Measurements from ENCODE around the gene MSI2. TPM values are rescaled to one million over a fixed set of nuclear protein-coding genes. Genes with fewer than 3 reads are reported as not detected.
"Not testable (repeated sequence)": the region's sequence is repeated elsewhere in the genome, so short reads cannot be mapped to it uniquely, and the experiment has no call there.

The MSI2 gene
- total RNA-seq, 1 experiment from 2014 or later = 61.2 TPM

- no peak for DNase-seq (ENCODE audit: low spot score)
Observed at GRCh38 chr17:57609125-57609877, 353.0 kb downstream of the MSI2 start.

- no peak for DNase-seq (ENCODE audit: low spot score)
Observed at GRCh38 chr17:57609878-57610270, 353.6 kb downstream of the MSI2 start.

- DNase-seq (ENCODE audit: low spot score) = peak; percentile 9
Observed at GRCh38 chr17:57612202-57613071, 356.1 kb downstream of the MSI2 start.

- DNase-seq (ENCODE audit: low spot score) = no peak
Observed at GRCh38 chr17:57614742-57615141, 358.4 kb downstream of the MSI2 start.

- no peak for DNase-seq (ENCODE audit: low spot score)
Observed at GRCh38 chr17:57615836-57616757, 359.8 kb downstream of the MSI2 start.

- no peak for DNase-seq (ENCODE audit: low spot score)
Observed at GRCh38 chr17:57617218-57617617, 360.9 kb downstream of the MSI2 start.

GRCh38 chr17:57619061-57619937 lies 363.0 kb downstream of the MSI2 start:
- no peak for DNase-seq (ENCODE audit: low spot score)

GRCh38 chr17:57620576-57620975 lies 364.3 kb downstream of the MSI2 start:
- DNase-seq (ENCODE audit: low spot score) = no peak

- not testable (repeated sequence) for DNase-seq (ENCODE audit: low spot score)
Observed at GRCh38 chr17:57621791-57622190, 365.5 kb downstream of the MSI2 start.

- no peak for DNase-seq (ENCODE audit: low spot score)
Observed at GRCh38 chr17:57622306-57622682, 366.0 kb downstream of the MSI2 start.

- no peak for DNase-seq (ENCODE audit: low spot score)
Observed at GRCh38 chr17:57622683-57623433, 366.5 kb downstream of the MSI2 start.

- DNase-seq (ENCODE audit: low spot score) = no peak
Observed at GRCh38 chr17:57623620-57624019, 367.3 kb downstream of the MSI2 start.

- DNase-seq (ENCODE audit: low spot score) = no peak
Observed at GRCh38 chr17:57624386-57624785, 368.1 kb downstream of the MSI2 start.

GRCh38 chr17:57625511-57625910 lies 369.2 kb downstream of the MSI2 start:
- DNase-seq (ENCODE audit: low spot score) = no peak

GRCh38 chr17:57625957-57626356 lies 369.6 kb downstream of the MSI2 start:
- no peak for DNase-seq (ENCODE audit: low spot score)

- no peak for DNase-seq (ENCODE audit: low spot score)
Observed at GRCh38 chr17:57626520-57627210, 370.3 kb downstream of the MSI2 start.

GRCh38 chr17:57627591-57627990 lies 371.3 kb downstream of the MSI2 start:
- DNase-seq (ENCODE audit: low spot score) = no peak

GRCh38 chr17:57628421-57628820 lies 372.1 kb downstream of the MSI2 start:
- no peak for DNase-seq (ENCODE audit: low spot score)

- no peak for DNase-seq (ENCODE audit: low spot score)
Observed at GRCh38 chr17:57629470-57629869, 373.1 kb downstream of the MSI2 start.
